Stimulated activated CD8-positive, alpha-beta memory T cell treated with anti-CD3 and anti-CD28 coated beads, Interleukin-7, amount 100 ng/mL, for 48 hours (primary cell): ENCODE data around the gene COL6A3.

ENCODE experiments used
- DNase-seq, 2 donors: peaks; one replicate each; pipeline ENCODE4 v3.0.0-alpha.2; 2020; ENCODE audit warnings: low read depth in 1 of 2; ENCODE audit errors: extremely low read depth in 1 of 2

Gene COL6A3

GRCh38 chr2:237322564-237322963 is 91.4 kb downstream of the COL6A3 start:
- DNase-seq, result peak in 1 of 2 donors; percentile 2

GRCh38 chr2:237321746-237322145 is 92.2 kb downstream of the COL6A3 start:
- no peak for DNase-seq

GRCh38 chr2:237320801-237321560 is 93.0 kb downstream of the COL6A3 start:
- DNase-seq, result no peak

- DNase-seq, result no peak
These were observed 94.1 kb downstream of the COL6A3 start for GRCh38 chr2:237319887-237320286.

- DNase-seq, result no peak
These were observed 94.7 kb downstream of the COL6A3 start for GRCh38 chr2:237319086-237319820.

GRCh38 chr2:237316339-237316738 is 97.6 kb downstream of the COL6A3 start:
- no peak for DNase-seq

GRCh38 chr2:237315829-237316225 is 98.1 kb downstream of the COL6A3 start:
- DNase-seq, result no peak

- DNase-seq, result no peak
These were observed 98.7 kb downstream of the COL6A3 start for GRCh38 chr2:237315170-237315828.

- DNase-seq, result no peak
These were observed 99.3 kb downstream of the COL6A3 start for GRCh38 chr2:237314681-237315080.

- DNase-seq, result no peak
These were observed 99.8 kb downstream of the COL6A3 start for GRCh38 chr2:237314198-237314597.

- DNase-seq, result no peak
These were observed 101.8 kb downstream of the COL6A3 start for GRCh38 chr2:237312021-237312755.

GRCh38 chr2:237310515-237311114 is 103.3 kb downstream of the COL6A3 start:
- DNase-seq, result no peak

- DNase-seq, result no peak
These were observed 104.5 kb downstream of the COL6A3 start for GRCh38 chr2:237309416-237309815.

- no peak for DNase-seq
These were observed 105.0 kb downstream of the COL6A3 start for GRCh38 chr2:237309011-237309410.

GRCh38 chr2:237307474-237307873 is 106.5 kb downstream of the COL6A3 start:
- no peak for DNase-seq

- no peak for DNase-seq
These were observed 107.2 kb downstream of the COL6A3 start for GRCh38 chr2:237306787-237307170.

GRCh38 chr2:237306083-237306786 is 107.7 kb downstream of the COL6A3 start:
- DNase-seq, result no peak

GRCh38 chr2:237305579-237305978 is 108.4 kb downstream of the COL6A3 start:
- DNase-seq, result no peak

GRCh38 chr2:237304763-237305514 is 109.0 kb downstream of the COL6A3 start:
- no peak for DNase-seq
